Upper lobe of left lung (tissue), 4 donors: ENCODE results near the gene RPL27.

Experiments
- CTCF ChIP-seq, 6 experiments: fragments of 450-650 bp in 4 of 6; fragments of 200-600 bp in 2 of 6; sonication (generic) in 2 of 6; IDR thresholded peaks; one replicate each; pipeline ENCODE4 v1.5.1; 2016 to 2019; ENCODE audit warnings: antibody characterized with exemption in 6 of 6
- EP300 ChIP-seq, 4 donors: sonication (generic); formaldehyde crosslinking; IDR thresholded peaks; one replicate each; pipeline ENCODE4 v1.5.1; 2017; ENCODE audit warnings: antibody characterized with exemption in 4 of 4, control low read depth in 2 of 4
- POLR2AphosphoS5 ChIP-seq, 2 donors: sonication (generic); formaldehyde crosslinking; IDR thresholded peaks; one replicate each; pipeline ENCODE4 v1.5.1; 2017; ENCODE audit warnings: antibody characterized with exemption in 2 of 2

DNA sequence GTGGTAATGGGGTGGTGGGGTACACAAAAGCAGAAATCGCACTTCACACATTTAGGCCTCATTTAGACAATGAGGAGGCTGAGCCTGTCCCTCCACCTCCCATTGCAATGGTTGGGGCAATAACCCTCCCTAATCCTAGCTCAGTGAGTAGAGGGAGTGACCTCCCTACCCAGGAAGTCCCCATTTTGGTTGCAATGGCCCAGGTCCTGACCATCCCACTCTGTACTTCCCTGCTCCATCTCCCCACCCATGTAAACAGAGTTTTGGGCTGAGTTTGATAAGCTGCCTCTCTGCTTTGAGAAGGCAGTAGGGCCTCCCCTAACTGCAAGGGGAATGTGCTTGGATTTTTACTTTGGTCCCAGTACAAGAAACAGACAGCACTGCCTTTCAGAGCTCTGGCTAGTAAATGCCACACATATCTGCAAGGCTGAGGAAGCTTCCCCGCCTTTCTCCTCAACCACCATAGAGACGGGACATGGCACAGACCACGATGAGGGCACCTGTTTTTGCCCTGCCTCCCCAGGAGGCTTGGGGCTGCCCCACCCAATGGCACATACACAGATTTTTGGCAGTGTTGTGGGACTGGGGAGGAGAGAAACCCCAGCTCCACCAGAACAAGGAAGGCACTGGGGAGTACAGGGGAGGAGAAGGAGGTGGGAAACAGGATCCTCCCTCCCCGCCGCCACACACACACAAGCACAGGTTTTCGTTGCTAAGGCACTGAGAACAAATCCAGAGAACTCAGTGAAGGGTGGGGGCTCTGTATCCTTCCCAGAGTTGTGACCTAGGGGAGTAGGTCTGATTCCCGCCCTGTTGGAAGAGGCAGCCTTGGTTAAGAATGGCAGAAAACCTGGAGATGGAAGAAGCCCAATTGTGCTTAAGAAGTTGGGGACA lies 16.7 kb downstream of the RPL27 start:
- TF ChIP-seq CTCF (IDR thresholded peaks at IDR 0.05): no peak
- TF ChIP-seq POLR2AphosphoS5 (IDR thresholded peaks at IDR 0.05): no peak
- TF ChIP-seq EP300 (IDR thresholded peaks at IDR 0.05): no peak
